Keratinocyte (primary cell): ENCODE data around the gene MS4A6A. TPM values are rescaled to one million over a fixed set of nuclear protein-coding genes. Genes with fewer than 3 reads are reported as not detected.

Source experiments
- DNase-seq: peaks from one replicate; pipeline ENCODE4 v3.0.0-alpha.2; 2011; ENCODE audit warnings: low read depth, missing footprints, low spot score
- FAIRE-seq: peaks from 2 replicates; lab custom pipeline; 2011; peaks lifted over from hg19 to GRCh38; lab: Jason Lieb, UNC
- H2AFZ ChIP-seq: 2 replicates; pipeline ENCODE4 v1.6.0; 2012; ENCODE audit warnings: low read length, control low read depth, inconsistent platforms; ENCODE audit not compliant: control insufficient read depth
- H3K27ac ChIP-seq: 2 replicates; pipeline ENCODE4 v1.5.1; 2011; ENCODE audit warnings: low read length; ENCODE audit not compliant: control insufficient read depth, insufficient read depth
- H3K27me3 ChIP-seq: 3 replicates; pipeline ENCODE4 v1.6.0; 2011; ENCODE audit warnings: low read length; ENCODE audit not compliant: control insufficient read depth, insufficient read depth; ENCODE audit errors: extremely low read depth
- H3K36me3 ChIP-seq, 2 experiments: 2 replicates in 1 of 2; 3 replicates in 1 of 2; pipeline ENCODE4 v1.5.1; 2011; ENCODE audit warnings: low read length in 2 of 2, mild to moderate bottlenecking in 1 of 2; ENCODE audit not compliant: control insufficient read depth in 2 of 2, insufficient read depth in 2 of 2; ENCODE audit errors: extremely low read depth in 1 of 2
- H3K4me1 ChIP-seq: 3 replicates; pipeline ENCODE4 v1.5.1; 2011; ENCODE audit warnings: low read length; ENCODE audit not compliant: control insufficient read depth, insufficient read depth; ENCODE audit errors: extremely low read depth
- H3K4me2 ChIP-seq: 3 replicates; pipeline ENCODE4 v1.6.0; 2011; ENCODE audit warnings: low read depth, low read length; ENCODE audit not compliant: control insufficient read depth, insufficient read depth; ENCODE audit errors: extremely low read depth
- H3K4me3 ChIP-seq, 3 experiments: fragments of 200-600 bp in 1 of 3; sonication (generic) in 1 of 3; 2 replicates in 2 of 3; 3 replicates in 1 of 3; pipeline ENCODE4 v1.5.1; 2011 to 2016; ENCODE audit warnings: low read length in 3 of 3, mild to moderate bottlenecking in 3 of 3, control low read depth in 2 of 3, inconsistent platforms in 1 of 3, low read depth in 1 of 3, mixed read lengths in 1 of 3, mixed run types in 1 of 3, moderate library complexity in 1 of 3; ENCODE audit not compliant: control insufficient read depth in 2 of 3, insufficient read depth in 2 of 3; ENCODE audit errors: extremely low read depth in 1 of 3
- H3K79me2 ChIP-seq: 2 replicates; pipeline ENCODE4 v1.6.0; 2012; ENCODE audit warnings: low read length; ENCODE audit not compliant: control insufficient read depth, insufficient read depth
- H3K9ac ChIP-seq: 3 replicates; pipeline ENCODE4 v1.6.0; 2011; ENCODE audit warnings: low read length; ENCODE audit not compliant: control insufficient read depth, insufficient read depth; ENCODE audit errors: extremely low read depth
- H3K9me1 ChIP-seq: 3 replicates; pipeline ENCODE4 v1.6.0; 2011; ENCODE audit warnings: low read length; ENCODE audit not compliant: control insufficient read depth, insufficient read depth; ENCODE audit errors: extremely low read depth
- H3K9me3 ChIP-seq: 2 replicates; pipeline ENCODE4 v1.5.1; 2012; ENCODE audit warnings: low read depth, low read length; ENCODE audit not compliant: control insufficient read depth
- H4K20me1 ChIP-seq: 3 replicates; pipeline ENCODE4 v1.6.0; 2011; ENCODE audit warnings: low read length; ENCODE audit not compliant: control insufficient read depth, insufficient read depth; ENCODE audit errors: extremely low read depth
- EZH2 ChIP-seq: IDR thresholded peaks from one replicate; pipeline ENCODE4 v1.6.1; 2012; ENCODE audit warnings: inconsistent platforms, mild to moderate bottlenecking, low read length, moderate library complexity
- dilution Hi-C: fragments of 300-500 bp; cut with MboI; formaldehyde crosslinking; loops from one replicate; pipeline ENCODE4 v1.7.0; 2020; ENCODE audit warnings: low sequenced_read_pairs; ENCODE audit not compliant: extremely low pct_ligation_motif_present
- polyA plus RNA-seq, 5 experiments: library from polyadenylated mRNA; depleted of rRNA in 3 of 5; stranded (reverse) in 3 of 5; stranded (forward) in 1 of 5; unstranded in 1 of 5; fragments of >200 nt; gene quantifications; 1 replicate in 1 of 5; 2 replicates in 3 of 5; 3 replicates in 1 of 5; pipeline versions ENCODE4 v1.2.1 to v1.2.3, GENCODE V29; 2011 to 2012; ENCODE audit warnings: missing spikeins in 2 of 5, low read depth in 1 of 5, low replicate concordance in 1 of 5
- TF ChIP-seq, protein P1 (sequence below), 3 experiments: IDR thresholded peaks in 1 of 3; conservative IDR thresholded peaks in 1 of 3; optimal IDR thresholded peaks in 1 of 3; 2 replicates in 2 of 3; 3 replicates in 1 of 3; pipeline versions ENCODE3 to v1.5.1; 2011; ENCODE audit warnings: low read length in 3 of 3, mild to moderate bottlenecking in 3 of 3, moderate library complexity in 2 of 3, control low read depth in 1 of 3, inconsistent platforms in 1 of 3; ENCODE audit not compliant: insufficient read depth in 2 of 3; ENCODE audit errors: extremely low read depth in 1 of 3

MS4A6A gene
- polyA plus RNA-seq, 1 donor (not counting 4 experiments of a cell fraction or from before 2014, with no cell fraction given): not detected

DNA sequence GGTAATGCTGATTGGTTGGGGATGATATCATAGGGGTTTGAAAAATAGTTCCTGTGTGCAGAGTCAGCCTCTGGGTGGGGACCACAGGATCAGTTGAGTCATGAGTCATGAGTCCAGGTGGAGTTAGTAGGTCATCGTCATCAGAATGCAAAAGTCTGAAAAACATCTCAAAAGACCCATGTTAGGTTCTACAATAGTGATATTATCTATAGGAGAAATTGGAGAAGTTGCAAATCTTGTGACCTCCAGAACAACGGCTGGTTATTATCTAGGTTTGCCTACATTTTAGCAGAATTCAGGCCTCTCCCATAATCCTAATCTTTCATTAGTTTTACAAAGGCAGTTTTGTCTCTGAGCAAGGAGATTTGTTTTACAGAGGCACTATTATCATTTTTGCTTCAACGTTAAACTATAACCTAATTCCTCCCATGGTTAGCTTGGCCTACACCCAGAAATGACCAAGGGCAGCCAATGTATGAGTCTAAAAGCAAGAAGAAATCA is 55.5 kb downstream of the MS4A6A start:
- Histone ChIP-seq H3K27ac (peak overlapping the region; percentile 61), H3K9me3 (no peaks in the 10 kb centered on the region), H3K4me1 (peaks cover 11% of the 10 kb centered on the region), H3K79me2 (no peaks in the 10 kb centered on the region), H3K27me3 (no peaks in the 10 kb centered on the region), H4K20me1 (no peaks in the 10 kb centered on the region), H3K4me2 (no peak overlapping the region), H2AFZ (peak overlapping the region; percentile 26), H3K9ac (no peak overlapping the region), H3K4me3 (no peak overlapping the region), H3K36me3 (no peaks in the 10 kb centered on the region), H3K9me1 (no peaks in the 10 kb centered on the region)
- DNase-seq (peak; percentile 35), FAIRE-seq (peak; percentile 48)
- dilution Hi-C loops: no loop called here
- TF ChIP-seq, protein P1, sequence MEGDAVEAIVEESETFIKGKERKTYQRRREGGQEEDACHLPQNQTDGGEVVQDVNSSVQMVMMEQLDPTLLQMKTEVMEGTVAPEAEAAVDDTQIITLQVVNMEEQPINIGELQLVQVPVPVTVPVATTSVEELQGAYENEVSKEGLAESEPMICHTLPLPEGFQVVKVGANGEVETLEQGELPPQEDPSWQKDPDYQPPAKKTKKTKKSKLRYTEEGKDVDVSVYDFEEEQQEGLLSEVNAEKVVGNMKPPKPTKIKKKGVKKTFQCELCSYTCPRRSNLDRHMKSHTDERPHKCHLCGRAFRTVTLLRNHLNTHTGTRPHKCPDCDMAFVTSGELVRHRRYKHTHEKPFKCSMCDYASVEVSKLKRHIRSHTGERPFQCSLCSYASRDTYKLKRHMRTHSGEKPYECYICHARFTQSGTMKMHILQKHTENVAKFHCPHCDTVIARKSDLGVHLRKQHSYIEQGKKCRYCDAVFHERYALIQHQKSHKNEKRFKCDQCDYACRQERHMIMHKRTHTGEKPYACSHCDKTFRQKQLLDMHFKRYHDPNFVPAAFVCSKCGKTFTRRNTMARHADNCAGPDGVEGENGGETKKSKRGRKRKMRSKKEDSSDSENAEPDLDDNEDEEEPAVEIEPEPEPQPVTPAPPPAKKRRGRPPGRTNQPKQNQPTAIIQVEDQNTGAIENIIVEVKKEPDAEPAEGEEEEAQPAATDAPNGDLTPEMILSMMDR (optimal IDR thresholded peaks at IDR 0.05 in 1 of 3, IDR thresholded peaks at IDR 0.05 in 1 of 3, conservative IDR thresholded peaks at IDR 0.05 in 1 of 3; ENCODE audit: extremely low read depth in 1 of 3, insufficient read depth in 2 of 3, low read length in 3 of 3): no peak
- TF ChIP-seq EZH2: no peak

DNA sequence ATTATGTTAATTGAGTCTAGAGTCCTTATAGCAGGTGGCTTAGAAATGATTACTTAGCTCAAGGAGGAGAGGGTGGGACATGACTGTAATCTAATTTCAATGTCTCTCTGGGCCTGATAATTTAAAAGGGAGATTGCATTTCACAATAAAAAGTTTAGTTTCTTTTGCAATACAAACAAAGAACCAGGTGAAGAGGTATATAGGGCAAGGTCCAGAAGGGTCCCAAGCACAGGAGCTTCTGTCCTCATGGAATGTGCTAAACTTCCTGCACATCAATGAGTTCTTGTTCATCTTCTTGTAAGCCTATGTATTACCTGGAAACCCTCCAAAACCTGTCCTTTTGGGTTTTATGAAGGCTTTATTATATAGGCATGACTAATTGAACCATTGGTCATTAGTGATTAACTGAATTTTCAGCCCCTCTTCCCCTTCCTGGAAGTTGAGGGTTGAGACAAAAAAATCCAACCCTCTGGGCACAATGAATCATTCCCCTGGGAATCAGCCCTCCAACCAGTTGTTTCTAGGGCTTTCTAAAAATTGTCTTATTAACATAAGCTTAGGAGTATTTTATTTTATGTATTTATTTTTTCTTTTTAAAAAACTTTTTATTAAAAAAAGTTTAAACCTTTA is 56.8 kb downstream of the MS4A6A start:
- Histone ChIP-seq H3K9me3 (no peaks in the 10 kb centered on the region), H3K27ac (no peak overlapping the region), H3K9ac (no peak overlapping the region), H3K36me3 (no peaks in the 10 kb centered on the region), H4K20me1 (no peaks in the 10 kb centered on the region), H2AFZ (no peak overlapping the region), H3K4me3 (no peak overlapping the region), H3K79me2 (no peaks in the 10 kb centered on the region), H3K4me2 (no peak overlapping the region), H3K27me3 (no peaks in the 10 kb centered on the region), H3K9me1 (no peaks in the 10 kb centered on the region), H3K4me1 (peaks cover 11% of the 10 kb centered on the region)
- peak; percentile 74 for FAIRE-seq
- TF ChIP-seq, protein P1 (optimal IDR thresholded peaks at IDR 0.05 in 1 of 3, IDR thresholded peaks at IDR 0.05 in 1 of 3, conservative IDR thresholded peaks at IDR 0.05 in 1 of 3; ENCODE audit: extremely low read depth in 1 of 3, insufficient read depth in 2 of 3, low read length in 3 of 3): no peak
- TF ChIP-seq EZH2: no peak
- peak; percentile 54 for DNase-seq
- dilution Hi-C loops: no loop called here
